SK-N-SH (cell line): ENCODE data around the gene PHF20. TPM values are rescaled to one million over a fixed set of nuclear protein-coding genes. Genes with fewer than 3 reads are reported as not detected.

Source experiments
- CTCF ChIA-PET: fragments of 300-600, 350-600 bp; formaldehyde crosslinking; extraction: SDS; loops from one replicate; lab custom pipeline; 2021; lab: Yijun Ruan, JAX
- POLR2A ChIA-PET: fragments of 350-600 bp; sonication (Branson Sonifier 250); formaldehyde crosslinking; extraction: SDS; loops from one replicate; lab custom pipeline; 2020; ENCODE audit warnings: antibody characterized with exemption, inconsistent platforms; lab: Yijun Ruan, JAX
- DNase-seq: peaks from one replicate; pipeline ENCODE4 v3.0.0; 2012
- H2AFZ ChIP-seq: fragments of 200-600 bp; sonication (generic); 2 replicates; pipeline ENCODE4 v1.8.1; 2016; ENCODE audit warnings: antibody characterized with exemption, mild to moderate bottlenecking, low read depth
- H3F3A ChIP-seq: fragments of 200-600 bp; sonication (generic); replicated peaks from 2 replicates; pipeline ENCODE3; 2016; ENCODE audit warnings: antibody characterized with exemption, mild to moderate bottlenecking; ENCODE audit not compliant: insufficient read depth
- H3K27ac ChIP-seq, 2 experiments: fragments of 200-500 bp in 1 of 2; fragments of 200-600 bp in 1 of 2; sonication (Bioruptor generic) in 1 of 2; sonication (generic), shearing (Covaris generic) in 1 of 2; 2 replicates each; pipeline versions ENCODE4 v1.5.1 to v1.6.1; 2014 to 2016; ENCODE audit warnings: low read depth in 2 of 2, inconsistent platforms in 1 of 2, low read length in 1 of 2, mild to moderate bottlenecking in 1 of 2, mixed read lengths in 1 of 2
- H3K27me3 ChIP-seq: fragments of 200-600 bp; sonication (generic), shearing (Covaris generic); 2 replicates; pipeline ENCODE4 v1.6.1; 2016; ENCODE audit warnings: mixed run types; ENCODE audit not compliant: insufficient read depth
- H3K36me3 ChIP-seq, 2 experiments: fragments of 200-500 bp in 1 of 2; fragments of 200-600 bp in 1 of 2; sonication (Bioruptor generic) in 1 of 2; sonication (generic) in 1 of 2; replicated peaks in 1 of 2; 2 replicates each; pipeline versions ENCODE3 to v1.5.1; 2014 to 2016; ENCODE audit warnings: low read length in 1 of 2, mild to moderate bottlenecking in 1 of 2; ENCODE audit not compliant: insufficient read depth in 2 of 2, control insufficient read depth in 1 of 2
- H3K4me1 ChIP-seq, 2 experiments: fragments of 200-500 bp in 1 of 2; fragments of 200-600 bp in 1 of 2; sonication (Bioruptor generic) in 1 of 2; sonication (generic), shearing (Covaris generic) in 1 of 2; 2 replicates each; pipeline versions ENCODE4 v1.5.1 to v1.6.1; 2014 to 2016; ENCODE audit warnings: low read depth in 1 of 2, low read length in 1 of 2, mixed run types in 1 of 2; ENCODE audit not compliant: insufficient read depth in 2 of 2, control insufficient read depth in 1 of 2
- H3K4me2 ChIP-seq: fragments of 200-600 bp; sonication (generic), shearing (Covaris generic); 2 replicates; pipeline ENCODE4 v1.6.1; 2017; ENCODE audit warnings: mixed run types
- H3K4me3 ChIP-seq, 2 experiments: fragments of 200-500 bp in 1 of 2; fragments of 200-600 bp in 1 of 2; sonication (Bioruptor generic) in 1 of 2; sonication (generic), shearing (Covaris generic) in 1 of 2; 2 replicates each; pipeline versions ENCODE4 v1.5.1 to v1.8.1; 2014 to 2016; ENCODE audit warnings: low read depth in 2 of 2, inconsistent platforms in 1 of 2, low read length in 1 of 2, mild to moderate bottlenecking in 1 of 2, mixed read lengths in 1 of 2, moderate library complexity in 1 of 2
- H3K79me2 ChIP-seq: fragments of 200-600 bp; sonication (generic); 2 replicates; pipeline ENCODE4 v1.8.1; 2017; ENCODE audit warnings: mild to moderate bottlenecking; ENCODE audit not compliant: insufficient read depth
- H3K9ac ChIP-seq: fragments of 200-600 bp; sonication (generic); 2 replicates; pipeline ENCODE4 v1.6.1; 2017; ENCODE audit warnings: mixed run types
- H3K9me2 ChIP-seq: fragments of 200-600 bp; sonication (generic); 2 replicates; pipeline ENCODE4 v1.6.1; 2017; ENCODE audit warnings: mixed run types
- H3K9me3 ChIP-seq: fragments of 200-600 bp; sonication (generic); 2 replicates; pipeline ENCODE4 v1.6.1; 2017; ENCODE audit warnings: mixed run types, mild to moderate bottlenecking, moderate library complexity
- H4K20me1 ChIP-seq: fragments of 200-600 bp; sonication (generic); 2 replicates; pipeline ENCODE4 v1.6.1; 2017; ENCODE audit warnings: mild to moderate bottlenecking, mixed run types; ENCODE audit not compliant: insufficient read depth
- FOSL2 ChIP-seq: IDR thresholded peaks from 2 replicates; pipeline ENCODE4 v1.4.0; 2012; ENCODE audit warnings: low read depth, mild to moderate bottlenecking, moderate library complexity, borderline replicate concordance
- FOXJ3 ChIP-seq: sonication (generic); formaldehyde crosslinking; IDR thresholded peaks from 2 replicates; pipeline ENCODE4 v1.5.1; 2020; ENCODE audit warnings: mild to moderate bottlenecking, missing genetic modification reagents
- IRF3 ChIP-seq: fragments of 150-350 bp; IDR thresholded peaks from 2 replicates; pipeline ENCODE4 v1.6.1; 2016; ENCODE audit warnings: mild to moderate bottlenecking, low read depth, low read length
- MXI1 ChIP-seq: IDR thresholded peaks from 2 replicates; pipeline ENCODE4 v1.6.1; 2012; ENCODE audit warnings: mild to moderate bottlenecking, low read depth, low read length, improper control_type of control experiment
- POLR2AphosphoS5 ChIP-seq: IDR thresholded peaks from 2 replicates; pipeline ENCODE4 v1.6.1; 2012; ENCODE audit warnings: low read depth, low read length
- REST ChIP-seq: IDR thresholded peaks from 2 replicates; pipeline ENCODE4 v1.6.1; 2012; ENCODE audit warnings: mild to moderate bottlenecking, low read depth, low read length, moderate library complexity
- USF2 ChIP-seq: fragments of 150-350 bp; IDR thresholded peaks from 2 replicates; pipeline ENCODE4 v1.6.1; 2017; ENCODE audit warnings: antibody characterized with exemption, low read length, low read depth, borderline replicate concordance
- ZBTB33 ChIP-seq: IDR thresholded peaks from 2 replicates; pipeline ENCODE4 v1.4.0; 2012; ENCODE audit warnings: low read depth, borderline replicate concordance
- WGBS: methylation state at CpG from one replicate; pipeline ENCODE4 v1.1.6; 2017; ENCODE audit warnings: low lambda C conversion rate; 5-methylcytosine and 5-hydroxymethylcytosine counted together
- polyA plus RNA-seq, 3 experiments: library from polyadenylated mRNA; depleted of rRNA; stranded (reverse); fragments of >200 nt; gene quantifications; 2 replicates each; pipeline ENCODE4 v1.2.3, GENCODE V29; 2012

PHF20 gene
- polyA plus RNA-seq, 1 of the 3 experiments (the other 2 are of a cell fraction) = 23.8 TPM

DNA sequence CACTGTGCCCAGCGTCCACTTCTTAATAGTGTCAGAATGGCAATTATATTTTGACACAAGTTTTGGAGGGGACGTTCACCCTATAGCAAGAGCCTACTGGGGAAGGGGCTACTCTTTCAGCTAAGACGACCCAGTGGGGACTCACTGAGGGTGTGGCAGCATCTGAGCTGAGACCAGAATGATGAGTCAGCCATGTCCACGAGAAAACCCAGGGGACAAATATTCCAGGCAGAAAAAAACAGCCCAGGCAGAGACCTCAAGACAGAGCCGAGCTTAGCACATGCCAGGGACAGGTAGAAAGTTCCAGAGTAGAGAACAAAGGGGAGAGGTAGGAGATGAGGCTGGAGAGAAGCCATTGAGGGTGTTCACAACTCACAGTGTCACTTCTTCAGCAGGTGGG lies 207.7 kb downstream of the PHF20 start (continued):
- TF ChIP-seq MXI1 = no peak
- no peak for TF ChIP-seq POLR2AphosphoS5
- TF ChIP-seq IRF3 = no peak
- no peak for TF ChIP-seq REST
- no peak for TF ChIP-seq FOXJ3
- no peak for TF ChIP-seq USF2
- no peak for TF ChIP-seq FOSL2

GRCh38 chr20:35981969-35982368 lies 210.2 kb downstream of the PHF20 start:
- Histone ChIP-seq H4K20me1 (no peaks in the 10 kb centered on the region), H2AFZ (no peak overlapping the region), H3K27ac (no peak overlapping the region), H3K9me3 (no peaks in the 10 kb centered on the region), H3K9me2 (no peaks in the 10 kb centered on the region), H3F3A (no peaks in the 10 kb centered on the region), H3K36me3 (no peaks in the 10 kb centered on the region), H3K4me1 (no peaks in the 10 kb centered on the region), H3K27me3 (no peaks in the 10 kb centered on the region), H3K4me3 (no peak overlapping the region), H3K4me2 (no peak overlapping the region), H3K79me2 (no peaks in the 10 kb centered on the region), H3K9ac (no peak overlapping the region)
- POLR2A ChIA-PET = interaction anchor here (0.6 kb wide), 1 partner anchor 15 kb away, joined by 3 read pairs; no protein-coding TSS in a partner anchor
- 57% methylated on average over 3 of the region's 3 CpGs for WGBS
- TF ChIP-seq ZBTB33 = no peak
- CTCF ChIA-PET = interaction anchor here (0.9 to 6.3 kb wide), 3 partner anchors 10 to 457 kb away, joined by 4 to 58 read pairs (median 7); no protein-coding TSS in a partner anchor
- no peak for DNase-seq
